Left renal cortex interstitium (tissue), 4 donors: Measurements from ENCODE around the gene PCDHGB6. TPM values are rescaled to one million over a fixed set of nuclear protein-coding genes. Genes with fewer than 3 reads are reported as not detected.

Experiments
- polyA plus RNA-seq, 4 donors: library from polyadenylated mRNA; unstranded; fragments of 120-200 nt; gene quantifications; one replicate each; pipeline ENCODE4 v1.2.1, GENCODE V29; 2013; ENCODE audit not compliant: insufficient read length in 4 of 4

The PCDHGB6 gene
- polyA plus RNA-seq, 4 donors: 6.3 to 7.9 (median 7.4) TPM

Other genes with a start within 250 kb of the PCDHGB6 start
- 1 to 10 TPM; 4.5 to 7.1 (median 5.0) TPM for gene PCDHB7, start 235.4 kb upstream of the PCDHGB6 start, polyA plus RNA-seq
- gene PCDHB8, start 230.2 kb upstream of the PCDHGB6 start, polyA plus RNA-seq: 1 to 10 TPM; 1.5 to 4.5 (median 2.8) TPM
- 1 to 10 TPM; 4.4 to 8.8 (median 7.3) TPM for gene PCDHB16, start 225.6 kb upstream of the PCDHGB6 start, polyA plus RNA-seq
- 1 to 10 TPM; 3.5 to 4.4 (median 4.1) TPM for gene PCDHB9, start 220.9 kb upstream of the PCDHGB6 start, polyA plus RNA-seq
- 1 to 10 TPM; 5.5 to 9.8 (median 6.6) TPM for gene PCDHB10, start 215.7 kb upstream of the PCDHGB6 start, polyA plus RNA-seq
- 1 to 10 TPM; 4.9 to 6.0 (median 5.6) TPM for gene PCDHB11, start 208.4 kb upstream of the PCDHGB6 start, polyA plus RNA-seq
- 1 to 10 TPM; 4.7 to 6.3 (median 5.5) TPM for gene PCDHB12, start 199.3 kb upstream of the PCDHGB6 start, polyA plus RNA-seq
- 1 to 10 TPM; 5.0 to 7.6 (median 5.4) TPM for gene PCDHB13, start 194.1 kb upstream of the PCDHGB6 start, polyA plus RNA-seq
- 10 to 100 TPM in 2 of 4 donors, 1 to 10 TPM in 2; 8.8 to 10.2 (median 9.8) TPM for gene PCDHB14, start 184.7 kb upstream of the PCDHGB6 start, polyA plus RNA-seq
- gene PCDHB15, start 162.6 kb upstream of the PCDHGB6 start, polyA plus RNA-seq: 10 to 100 TPM; 11.1 to 16.0 (median 15.0) TPM
- under 1 TPM in 1 of 4 donors, not detected in 3; 0.14 TPM for gene SLC25A2, start 104.0 kb upstream of the PCDHGB6 start, polyA plus RNA-seq
- gene TAF7, start 87.2 kb upstream of the PCDHGB6 start, polyA plus RNA-seq: 100 to 1,000 TPM; 135 to 190 (median 151) TPM
- gene PCDHGA1, start 77.5 kb upstream of the PCDHGB6 start, polyA plus RNA-seq: 1 to 10 TPM in 3 of 4 donors, under 1 TPM in 1; 0.93 to 1.0 (median 1.0) TPM
- gene PCDHGA2, start 69.3 kb upstream of the PCDHGB6 start, polyA plus RNA-seq: 1 to 10 TPM; 4.8 to 8.4 (median 7.6) TPM
- 1 to 10 TPM; 1.6 to 4.1 (median 3.0) TPM for gene PCDHGA3, start 64.2 kb upstream of the PCDHGB6 start, polyA plus RNA-seq
- gene PCDHGB1, start 57.9 kb upstream of the PCDHGB6 start, polyA plus RNA-seq: 1 to 10 TPM; 1.6 to 2.2 (median 1.8) TPM
- 1 to 10 TPM; 2.1 to 3.0 (median 2.5) TPM for gene PCDHGA4, start 53.0 kb upstream of the PCDHGB6 start, polyA plus RNA-seq
- 1 to 10 TPM; 3.2 to 4.9 (median 3.8) TPM for gene PCDHGB2, start 48.0 kb upstream of the PCDHGB6 start, polyA plus RNA-seq
- 1 to 10 TPM; 2.5 to 3.0 (median 2.8) TPM for gene PCDHGA5, start 43.9 kb upstream of the PCDHGB6 start, polyA plus RNA-seq
- 1 to 10 TPM; 1.9 to 2.9 (median 2.2) TPM for gene PCDHGB3, start 37.8 kb upstream of the PCDHGB6 start, polyA plus RNA-seq
- 1 to 10 TPM; 5.7 to 8.9 (median 7.1) TPM for gene PCDHGA6, start 34.1 kb upstream of the PCDHGB6 start, polyA plus RNA-seq
- gene PCDHGA7, start 25.3 kb upstream of the PCDHGB6 start, polyA plus RNA-seq: 1 to 10 TPM; 2.0 to 2.6 (median 2.3) TPM
- 1 to 10 TPM; 4.4 to 6.1 (median 5.8) TPM for gene PCDHGB4, start 20.3 kb upstream of the PCDHGB6 start, polyA plus RNA-seq
- under 1 TPM; 0.46 to 0.55 (median 0.51) TPM for gene PCDHGA8, start 15.4 kb upstream of the PCDHGB6 start, polyA plus RNA-seq
- gene PCDHGB5, start 10.1 kb upstream of the PCDHGB6 start, polyA plus RNA-seq: 10 to 100 TPM in 2 of 4 donors, 1 to 10 TPM in 2; 8.8 to 10.6 (median 10.0) TPM
- 1 to 10 TPM; 5.0 to 6.4 (median 5.3) TPM for gene PCDHGA9, start 5.2 kb upstream of the PCDHGB6 start, polyA plus RNA-seq
- 1 to 10 TPM; 3.1 to 3.8 (median 3.6) TPM for gene PCDHGA10, start 5.0 kb downstream of the PCDHGB6 start, polyA plus RNA-seq
- gene PCDHGB7, start 9.7 kb downstream of the PCDHGB6 start, polyA plus RNA-seq: 10 to 100 TPM; 14.0 to 17.5 (median 14.3) TPM
- gene PCDHGA11, start 13.0 kb downstream of the PCDHGB6 start, polyA plus RNA-seq: 1 to 10 TPM; 4.6 to 5.6 (median 5.1) TPM
- gene PCDHGA12, start 22.5 kb downstream of the PCDHGB6 start, polyA plus RNA-seq: 1 to 10 TPM; 1.1 to 2.4 (median 1.5) TPM
- 100 to 1,000 TPM in 3 of 4 donors, 10 to 100 TPM in 1; 88.8 to 152 (median 118) TPM for gene PCDHGC3, start 67.9 kb downstream of the PCDHGB6 start, polyA plus RNA-seq
- 1 to 10 TPM; 2.8 to 4.1 (median 3.0) TPM for gene PCDHGC4, start 77.0 kb downstream of the PCDHGB6 start, polyA plus RNA-seq
- 1 to 10 TPM in 1 of 4 donors, under 1 TPM in 3; 0.22 to 1.1 (median 0.55) TPM for gene PCDHGC5, start 81.1 kb downstream of the PCDHGB6 start, polyA plus RNA-seq
- gene DIAPH1, start 211.0 kb downstream of the PCDHGB6 start, polyA plus RNA-seq: 10 to 100 TPM; 63.1 to 75.5 (median 68.4) TPM
- gene HDAC3, start 228.8 kb downstream of the PCDHGB6 start, polyA plus RNA-seq: 100 to 1,000 TPM in 2 of 4 donors, 10 to 100 TPM in 2; 82.6 to 125 (median 106) TPM
- 1 to 10 TPM in 2 of 4 donors, under 1 TPM in 2; 0.55 to 2.0 (median 1.2) TPM for gene RELL2, start 229.0 kb downstream of the PCDHGB6 start, polyA plus RNA-seq
- 10 to 100 TPM in 3 of 4 donors, 1 to 10 TPM in 1; 9.5 to 20.2 (median 14.6) TPM for gene FCHSD1, start 243.4 kb downstream of the PCDHGB6 start, polyA plus RNA-seq